Measurements from ENCODE around the gene PLEKHA3.

- TF ChIP-seq CTCF (conservative IDR thresholded peaks at IDR 0.05), result no peak
- no peak for TF ChIP-seq ZFX (IDR thresholded peaks at IDR 0.05)
Observed at GRCh38 chr2:178512484-178512883, 32.2 kb downstream of the PLEKHA3 start.

Measured in C4-2B (cell line).